IMR-90 (cell line): ENCODE results near the gene PGC. TPM values are rescaled to one million over a fixed set of nuclear protein-coding genes. Genes with fewer than 3 reads are reported as not detected.

Experiments used
- ATAC-seq: fragments of 200-7000 bp; cut with Tn5 transposase; 2 replicates; pipeline ENCODE4 v1.9.1; 2020; ENCODE audit warnings: low read depth, mild to moderate bottlenecking, moderate library complexity
- BruUV-seq: library from RNA; stranded (reverse); fragments of 400-500 nt; replicated peaks from 2 replicates; lab custom pipeline; 2021; lab: Mats Ljungman, UMichigan
- CTCF ChIA-PET: fragments of 300-600 bp; formaldehyde crosslinking; extraction: SDS; loops from one replicate; lab custom pipeline; 2021; ENCODE audit warnings: antibody characterized with exemption; lab: Yijun Ruan, JAX
- POLR2A ChIA-PET: fragments of 300-600 bp; sonication (Branson Sonifier 250); formaldehyde crosslinking; loops from one replicate; lab custom pipeline; 2022; ENCODE audit warnings: antibody characterized with exemption; ENCODE audit not compliant: unreplicated experiment; lab: Charles Lee
- DNase-seq: peaks from one replicate; pipeline ENCODE4 v3.0.0; 2013
- H2AFZ ChIP-seq: replicated peaks from 2 replicates; pipeline ENCODE3; 2013; ENCODE audit warnings: low read length, mild to moderate bottlenecking; ENCODE audit not compliant: poor library complexity
- H2AK5ac ChIP-seq: 2 replicates; pipeline ENCODE4 v1.6.1; 2013; ENCODE audit warnings: low read depth, low read length, inconsistent platforms
- H2AK9ac ChIP-seq: replicated peaks from 2 replicates; pipeline ENCODE3; 2013; ENCODE audit warnings: mild to moderate bottlenecking, low read depth, low read length, moderate library complexity; ENCODE audit not compliant: poor library complexity
- H2BK120ac ChIP-seq: 2 replicates; pipeline ENCODE4 v1.6.1; 2013; ENCODE audit warnings: low read depth, low read length, inconsistent platforms
- H2BK15ac ChIP-seq: 3 replicates; pipeline ENCODE4 v1.6.1; 2013; ENCODE audit warnings: low read depth, low read length, inconsistent platforms
- H2BK20ac ChIP-seq: 2 replicates; pipeline ENCODE4 v1.6.1; 2013; ENCODE audit warnings: low read depth, mild to moderate bottlenecking, inconsistent platforms, low read length, moderate library complexity
- H2BK5ac ChIP-seq: 2 replicates; pipeline ENCODE4 v1.6.1; 2013; ENCODE audit warnings: mild to moderate bottlenecking, low read depth, low read length, inconsistent platforms; ENCODE audit not compliant: poor library complexity, severe bottlenecking
- H3K14ac ChIP-seq: replicated peaks from 2 replicates; pipeline ENCODE4 v1.6.1; 2013; ENCODE audit warnings: low read depth, low read length, inconsistent platforms
- H3K18ac ChIP-seq: 2 replicates; pipeline ENCODE4 v1.6.1; 2013; ENCODE audit warnings: low read depth, low read length, control low read depth
- H3K23ac ChIP-seq: 2 replicates; pipeline ENCODE4 v1.6.1; 2013; ENCODE audit warnings: low read depth, low read length, inconsistent platforms
- H3K27ac ChIP-seq: 2 replicates; pipeline ENCODE4 v1.5.1; 2013; ENCODE audit warnings: mild to moderate bottlenecking, control low read depth, low read length; ENCODE audit not compliant: insufficient read depth
- H3K27me3 ChIP-seq: 2 replicates; pipeline ENCODE4 v1.6.1; 2013; ENCODE audit warnings: low read length; ENCODE audit not compliant: control insufficient read depth, insufficient read depth
- H3K36me3 ChIP-seq: 2 replicates; pipeline ENCODE4 v1.6.1; 2013; ENCODE audit warnings: low read length, mixed read lengths; ENCODE audit not compliant: control insufficient read depth, insufficient read depth
- H3K4ac ChIP-seq: 2 replicates; pipeline ENCODE4 v1.6.1; 2013; ENCODE audit warnings: low read depth, low read length, inconsistent platforms
- H3K4me1 ChIP-seq: 2 replicates; pipeline ENCODE4 v1.6.1; 2013; ENCODE audit warnings: low read length, mixed read lengths; ENCODE audit not compliant: control insufficient read depth, insufficient read depth
- H3K4me2 ChIP-seq: 2 replicates; pipeline ENCODE4 v1.6.1; 2013; ENCODE audit warnings: low read depth, mild to moderate bottlenecking, control low read depth, low read length, moderate library complexity
- H3K4me3 ChIP-seq: 2 replicates; pipeline ENCODE4 v1.5.1; 2013; ENCODE audit warnings: low read depth, mild to moderate bottlenecking, control low read depth, low read length, moderate library complexity; ENCODE audit not compliant: insufficient read depth
- H3K56ac ChIP-seq: 2 replicates; pipeline ENCODE4 v1.6.1; 2013; ENCODE audit warnings: low read length, inconsistent platforms; ENCODE audit not compliant: insufficient read depth; ENCODE audit errors: extremely low read depth
- H3K79me1 ChIP-seq, 2 experiments: 2 replicates each; pipeline ENCODE4 v1.6.1; 2013; ENCODE audit warnings: low read length in 2 of 2, inconsistent platforms in 1 of 2, low read depth in 1 of 2
- H3K9ac ChIP-seq: 2 replicates; pipeline ENCODE4 v1.6.1; 2013; ENCODE audit warnings: low read depth, low read length, control low read depth
- H3K9me1 ChIP-seq: 2 replicates; pipeline ENCODE4 v1.6.1; 2013; ENCODE audit warnings: low read length, inconsistent platforms; ENCODE audit not compliant: insufficient read depth
- H3K9me3 ChIP-seq: 2 replicates; pipeline ENCODE4 v1.6.1; 2013; ENCODE audit warnings: low read length; ENCODE audit not compliant: control insufficient read depth, insufficient read depth
- H4K20me1 ChIP-seq: 2 replicates; pipeline ENCODE4 v1.6.1; 2013; ENCODE audit warnings: low read length, inconsistent platforms; ENCODE audit not compliant: insufficient read depth
- H4K5ac ChIP-seq: 2 replicates; pipeline ENCODE4 v1.6.1; 2013; ENCODE audit warnings: mild to moderate bottlenecking, low read depth, low read length, control low read depth
- H4K8ac ChIP-seq, 2 experiments: 2 replicates each; pipeline ENCODE4 v1.6.1; 2013; ENCODE audit warnings: low read depth in 2 of 2, low read length in 2 of 2, control low read depth in 1 of 2, inconsistent platforms in 1 of 2
- H4K91ac ChIP-seq: 2 replicates; pipeline ENCODE4 v1.6.1; 2013; ENCODE audit warnings: low read depth, low read length, inconsistent platforms; ENCODE audit not compliant: insufficient read depth
- BHLHE40 ChIP-seq: fragments of 150-350 bp; IDR thresholded peaks from 2 replicates; pipeline ENCODE4 v1.6.1; 2016; ENCODE audit warnings: mild to moderate bottlenecking, low read depth, low read length
- CEBPB ChIP-seq: IDR thresholded peaks from 2 replicates; pipeline ENCODE4 v1.6.1; 2012; ENCODE audit warnings: low read depth, low read length, improper control_type of control experiment
- CHD1 ChIP-seq: IDR thresholded peaks from 2 replicates; pipeline ENCODE4 v1.6.1; 2012; ENCODE audit warnings: low read depth, low read length, improper control_type of control experiment
- FOS ChIP-seq: fragments of 150-350 bp; IDR thresholded peaks from 2 replicates; pipeline ENCODE4 v1.6.1; 2016; ENCODE audit warnings: low read depth, low read length
- MAFK ChIP-seq: IDR thresholded peaks from 2 replicates; pipeline ENCODE4 v1.6.1; 2012; ENCODE audit warnings: low read depth, low read length, improper control_type of control experiment
- MAZ ChIP-seq: IDR thresholded peaks from 2 replicates; pipeline ENCODE4 v1.6.1; 2012; ENCODE audit warnings: low read depth, mild to moderate bottlenecking, low read length, improper control_type of control experiment, moderate library complexity, borderline replicate concordance
- MXI1 ChIP-seq: IDR thresholded peaks from 2 replicates; pipeline ENCODE4 v1.6.1; 2012; ENCODE audit warnings: low read depth, mild to moderate bottlenecking, low read length, moderate library complexity, borderline replicate concordance
- NFE2L2 ChIP-seq: fragments of 150-350 bp; IDR thresholded peaks from 2 replicates; pipeline ENCODE4 v1.6.1; 2016; ENCODE audit warnings: low read depth, mild to moderate bottlenecking, low read length
- POLR2A ChIP-seq: IDR thresholded peaks from 2 replicates; pipeline ENCODE4 v1.6.1; 2012; ENCODE audit warnings: mild to moderate bottlenecking, low read depth, low read length
- RAD21 ChIP-seq: IDR thresholded peaks from 2 replicates; pipeline ENCODE4 v1.6.1; 2012; ENCODE audit warnings: low read length, improper control_type of control experiment
- RCOR1 ChIP-seq: IDR thresholded peaks from 2 replicates; pipeline ENCODE4 v1.6.1; 2012; ENCODE audit warnings: mild to moderate bottlenecking, low read length, improper control_type of control experiment; ENCODE audit not compliant: insufficient replicate concordance
- RFX5 ChIP-seq: IDR thresholded peaks from 2 replicates; pipeline ENCODE4 v1.8.0; 2012; ENCODE audit warnings: low read depth, mild to moderate bottlenecking, low read length, moderate library complexity
- SMC3 ChIP-seq: fragments of 150-350 bp; IDR thresholded peaks from 2 replicates; pipeline ENCODE4 v1.6.1; 2016; ENCODE audit warnings: low read depth, mild to moderate bottlenecking, antibody characterized with exemption, low read length, moderate library complexity
- WGBS, 2 experiments: methylation state at CpG; one replicate each; pipeline versions ENCODE4 v1.1.5 to v1.1.7; 2013; ENCODE audit warnings: missing lambda C conversion rate in 2 of 2; ENCODE audit not compliant: insufficient read length in 1 of 2; ENCODE audit errors: extremely low coverage in 2 of 2; 5-methylcytosine and 5-hydroxymethylcytosine counted together
- dilution Hi-C: fragments of 300-500 bp; cut with HindIII; formaldehyde crosslinking; loops from one replicate; pipeline ENCODE4 v1.14.3; 2018; ENCODE audit warnings: low sequenced_read_pairs; ENCODE audit not compliant: unreplicated experiment
- in situ Hi-C: fragments of 300-500 bp; cut with MboI; formaldehyde crosslinking; loops from 3 replicates; pipeline ENCODE4 v1.14.3; 2019; ENCODE audit warnings: low sequenced_read_pairs, inconsistent platforms, mixed read lengths
- intact Hi-C: fragments of 100-400 bp; cut with micrococcal nuclease; formaldehyde crosslinking; loops from 2 replicates; pipeline ENCODE4 v1.10.0; 2022
- polyA plus RNA-seq, 3 experiments: library from polyadenylated mRNA; depleted of rRNA; stranded (reverse); fragments of >200 nt; gene quantifications; 2 replicates each; pipeline ENCODE4 v1.2.3, GENCODE V29; 2012; ENCODE audit warnings: low replicate concordance in 1 of 3
- total RNA-seq: library from RNA; depleted of rRNA; stranded (reverse); fragments of >200 nt; gene quantifications from 2 replicates; pipeline ENCODE4 v1.2.3, GENCODE V29; 2012
- TF ChIP-seq, protein P1 (sequence below): fragments of 150-350 bp; IDR thresholded peaks from 2 replicates; pipeline ENCODE4 v1.6.1; 2017; ENCODE audit warnings: mild to moderate bottlenecking, antibody characterized with exemption, low read length, low read depth
- TF ChIP-seq, protein P2 (sequence below): fragments of 150-350 bp; IDR thresholded peaks from 2 replicates; pipeline ENCODE4 v1.6.1; 2016; ENCODE audit warnings: low read depth, mild to moderate bottlenecking, low read length, moderate library complexity, borderline replicate concordance
- TF ChIP-seq, protein P3 (sequence below): conservative IDR thresholded peaks from 2 replicates; pipeline ENCODE4 v1.5.1; 2012; ENCODE audit warnings: mild to moderate bottlenecking, low read depth, low read length, improper control_type of control experiment

The PGC gene
- total and polyA plus RNA-seq, 2 of the 4 experiments (the other 2 are of a cell fraction): not detected

DNA sequence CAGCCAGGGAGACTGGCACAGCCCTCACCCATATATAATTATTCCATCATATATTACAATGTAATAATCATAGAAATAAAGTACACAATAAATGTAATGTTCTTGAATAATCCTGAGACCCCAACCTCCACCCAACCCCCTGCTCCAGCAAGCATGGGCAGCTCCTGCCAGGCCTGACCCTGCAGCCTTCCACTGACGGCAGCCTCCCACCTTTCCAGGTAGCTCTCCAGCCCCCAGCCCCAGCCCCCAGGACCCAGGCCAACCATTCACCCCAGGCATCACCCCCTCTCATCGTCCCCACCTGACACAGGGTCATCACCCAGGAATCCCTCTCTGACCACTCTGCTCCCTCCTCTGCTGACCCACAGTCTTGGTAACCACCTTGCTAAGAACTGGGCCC is 26.4 kb downstream of the PGC start:
- Histone ChIP-seq H2AK5ac (no peak overlapping the region), H2AK9ac (no peak overlapping the region), H3K4me3 (no peak overlapping the region), H3K79me1 (peaks cover 11 to 14% of the 10 kb centered on the region in 2 experiments), H2BK120ac (no peak overlapping the region), H2BK5ac (no peak overlapping the region), H3K23ac (no peak overlapping the region), H4K5ac (no peak overlapping the region), H3K9ac (no peak overlapping the region), H4K8ac (no peak overlapping the region), H3K4me2 (no peak overlapping the region), H4K20me1 (no peaks in the 10 kb centered on the region), H2BK20ac (no peak overlapping the region), H3K18ac (no peak overlapping the region), H3K27ac (no peak overlapping the region), H3K9me3 (no peaks in the 10 kb centered on the region), H3K9me1 (peaks cover 18% of the 10 kb centered on the region), H3K4me1 (peaks cover 25% of the 10 kb centered on the region), H4K91ac (no peak overlapping the region), H3K4ac (no peak overlapping the region), H3K27me3 (no peaks in the 10 kb centered on the region), H3K14ac (no peak overlapping the region), H2AFZ (no peak overlapping the region), H2BK15ac (no peak overlapping the region), H3K56ac (no peak overlapping the region), H3K36me3 (no peaks in the 10 kb centered on the region)
- TF ChIP-seq, protein P1, sequence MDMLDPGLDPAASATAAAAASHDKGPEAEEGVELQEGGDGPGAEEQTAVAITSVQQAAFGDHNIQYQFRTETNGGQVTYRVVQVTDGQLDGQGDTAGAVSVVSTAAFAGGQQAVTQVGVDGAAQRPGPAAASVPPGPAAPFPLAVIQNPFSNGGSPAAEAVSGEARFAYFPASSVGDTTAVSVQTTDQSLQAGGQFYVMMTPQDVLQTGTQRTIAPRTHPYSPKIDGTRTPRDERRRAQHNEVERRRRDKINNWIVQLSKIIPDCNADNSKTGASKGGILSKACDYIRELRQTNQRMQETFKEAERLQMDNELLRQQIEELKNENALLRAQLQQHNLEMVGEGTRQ: no peak
- no peak for TF ChIP-seq CEBPB
- no peak for TF ChIP-seq RCOR1
- TF ChIP-seq, protein P2, sequence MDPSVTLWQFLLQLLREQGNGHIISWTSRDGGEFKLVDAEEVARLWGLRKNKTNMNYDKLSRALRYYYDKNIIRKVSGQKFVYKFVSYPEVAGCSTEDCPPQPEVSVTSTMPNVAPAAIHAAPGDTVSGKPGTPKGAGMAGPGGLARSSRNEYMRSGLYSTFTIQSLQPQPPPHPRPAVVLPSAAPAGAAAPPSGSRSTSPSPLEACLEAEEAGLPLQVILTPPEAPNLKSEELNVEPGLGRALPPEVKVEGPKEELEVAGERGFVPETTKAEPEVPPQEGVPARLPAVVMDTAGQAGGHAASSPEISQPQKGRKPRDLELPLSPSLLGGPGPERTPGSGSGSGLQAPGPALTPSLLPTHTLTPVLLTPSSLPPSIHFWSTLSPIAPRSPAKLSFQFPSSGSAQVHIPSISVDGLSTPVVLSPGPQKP: no peak
- no peak for TF ChIP-seq NFE2L2
- TF ChIP-seq SMC3: no peak
- TF ChIP-seq CHD1: no peak
- TF ChIP-seq, protein P3, sequence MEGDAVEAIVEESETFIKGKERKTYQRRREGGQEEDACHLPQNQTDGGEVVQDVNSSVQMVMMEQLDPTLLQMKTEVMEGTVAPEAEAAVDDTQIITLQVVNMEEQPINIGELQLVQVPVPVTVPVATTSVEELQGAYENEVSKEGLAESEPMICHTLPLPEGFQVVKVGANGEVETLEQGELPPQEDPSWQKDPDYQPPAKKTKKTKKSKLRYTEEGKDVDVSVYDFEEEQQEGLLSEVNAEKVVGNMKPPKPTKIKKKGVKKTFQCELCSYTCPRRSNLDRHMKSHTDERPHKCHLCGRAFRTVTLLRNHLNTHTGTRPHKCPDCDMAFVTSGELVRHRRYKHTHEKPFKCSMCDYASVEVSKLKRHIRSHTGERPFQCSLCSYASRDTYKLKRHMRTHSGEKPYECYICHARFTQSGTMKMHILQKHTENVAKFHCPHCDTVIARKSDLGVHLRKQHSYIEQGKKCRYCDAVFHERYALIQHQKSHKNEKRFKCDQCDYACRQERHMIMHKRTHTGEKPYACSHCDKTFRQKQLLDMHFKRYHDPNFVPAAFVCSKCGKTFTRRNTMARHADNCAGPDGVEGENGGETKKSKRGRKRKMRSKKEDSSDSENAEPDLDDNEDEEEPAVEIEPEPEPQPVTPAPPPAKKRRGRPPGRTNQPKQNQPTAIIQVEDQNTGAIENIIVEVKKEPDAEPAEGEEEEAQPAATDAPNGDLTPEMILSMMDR: no peak
- TF ChIP-seq RFX5: no peak
- TF ChIP-seq RAD21: no peak
- no peak for TF ChIP-seq FOS
- TF ChIP-seq MAZ: no peak
- TF ChIP-seq MXI1: no peak
- TF ChIP-seq BHLHE40: no peak
- TF ChIP-seq POLR2A: no peak
- no peak for TF ChIP-seq MAFK
- in situ Hi-C loops (no loop called here), dilution Hi-C loops (no loop called here), intact Hi-C loops (no loop called here)
- no peak for DNase-seq
- no TSS peak for BruUV-seq
- ChIA-PET CTCF (interaction anchor here (0.9 kb wide), 1 partner anchor 15 kb away, joined by 4 read pairs; no protein-coding TSS in a partner anchor), POLR2A (no interaction called here)
- ATAC-seq: no peak
- WGBS, 2 experiments: 90% methylated on average over 2 of the region's 2 CpGs; no CpG with 5 or more reads in 1 of the 2 experiments
